ENCODE measurements around the gene KBTBD13.
"Not testable (repeated sequence)": the region's sequence is repeated elsewhere in the genome, so short reads cannot be mapped to it uniquely, and the experiment has no call there.

The KBTBD13 gene

GRCh38 chr15:65076486-65077290 is at the start of gene KBTBD13:
Gene KBTBD13 (plus strand): TSS chr15:65076746. CDS start chr15:65076816, 70 bp downstream.
- no peak for DNase-seq

GRCh38 chr15:65026756-65027155 is 49.8 kb upstream of the KBTBD13 start:
- DNase-seq, result no peak

- no peak for DNase-seq
Observed at GRCh38 chr15:65027593-65027992, 49.0 kb upstream of the KBTBD13 start.

GRCh38 chr15:65028338-65028737 is 48.2 kb upstream of the KBTBD13 start:
- DNase-seq, result no peak

- peak; percentile 52 for DNase-seq
Observed at GRCh38 chr15:65028921-65029735, 47.4 kb upstream of the KBTBD13 start, which contains the start of gene MTFMT. Gene MTFMT (minus strand): TSS chr15:65029639. CDS start chr15:65029613, 26 bp downstream.

- no peak for DNase-seq
Observed at GRCh38 chr15:65029736-65030208, 46.8 kb upstream of the KBTBD13 start.

GRCh38 chr15:65032801-65033537 is 43.6 kb upstream of the KBTBD13 start:
- DNase-seq, result peak; percentile 50

- peak; percentile 39 for DNase-seq
Observed at GRCh38 chr15:65033659-65034269, 42.8 kb upstream of the KBTBD13 start.

GRCh38 chr15:65034719-65035118 is 41.8 kb upstream of the KBTBD13 start:
- no peak for DNase-seq

GRCh38 chr15:65037309-65037708 is 39.2 kb upstream of the KBTBD13 start:
- DNase-seq, result no peak

- no peak for DNase-seq
Observed at GRCh38 chr15:65038428-65038827, 38.1 kb upstream of the KBTBD13 start.

- DNase-seq, result no peak
Observed at GRCh38 chr15:65038836-65039235, 37.7 kb upstream of the KBTBD13 start.

GRCh38 chr15:65040461-65040860 is 36.1 kb upstream of the KBTBD13 start:
- no peak for DNase-seq

- no peak for DNase-seq
Observed at GRCh38 chr15:65041787-65042186, 34.8 kb upstream of the KBTBD13 start.

- DNase-seq, result no peak
Observed at GRCh38 chr15:65042776-65043327, 33.7 kb upstream of the KBTBD13 start.

GRCh38 chr15:65044218-65044617 is 32.3 kb upstream of the KBTBD13 start:
- DNase-seq, result not testable (repeated sequence)

- no peak for DNase-seq
Observed at GRCh38 chr15:65044724-65045481, 31.6 kb upstream of the KBTBD13 start, which contains the start of gene SLC51B. Gene SLC51B (plus strand): TSS chr15:65045387. CDS start chr15:65050005, 4,618 bp downstream.

GRCh38 chr15:65048241-65048640 is 28.3 kb upstream of the KBTBD13 start:
- DNase-seq, result no peak

- DNase-seq, result peak; percentile 85
Observed at GRCh38 chr15:65049418-65049840, 27.1 kb upstream of the KBTBD13 start.

GRCh38 chr15:65050270-65050669 is 26.3 kb upstream of the KBTBD13 start:
- DNase-seq, result no peak

GRCh38 chr15:65051266-65051665 is 25.3 kb upstream of the KBTBD13 start:
- no peak for DNase-seq

Data from NCI-H1694 (cell line).